NT2/D1 (cell line): ENCODE data around the gene SNX17.

ENCODE experiments used
- DNase-seq: peaks from one replicate; pipeline ENCODE4 v3.0.0-alpha.2; 2011; ENCODE audit warnings: low read depth, low spot score
- H3K27me3 ChIP-seq: 2 replicates; pipeline ENCODE4 v1.6.0; 2011; ENCODE audit warnings: mild to moderate bottlenecking; ENCODE audit not compliant: insufficient read length, insufficient read depth
- H3K36me3 ChIP-seq: 2 replicates; pipeline ENCODE4 v1.6.1; 2011; ENCODE audit warnings: mild to moderate bottlenecking, low read length, mixed read lengths; ENCODE audit not compliant: insufficient read depth, insufficient read length
- H3K4me1 ChIP-seq: 2 replicates; pipeline ENCODE4 v1.5.1; 2011; ENCODE audit not compliant: insufficient read depth, insufficient read length
- H3K4me3 ChIP-seq: 2 replicates; pipeline ENCODE4 v1.5.1; 2011; ENCODE audit warnings: low read depth; ENCODE audit not compliant: insufficient read length
- H3K9ac ChIP-seq: 2 replicates; pipeline ENCODE4 v1.6.0; 2011; ENCODE audit warnings: low read depth; ENCODE audit not compliant: insufficient read length
- H3K9me3 ChIP-seq: 2 replicates; pipeline ENCODE4 v1.5.1; 2011; ENCODE audit warnings: mild to moderate bottlenecking, low read length; ENCODE audit not compliant: insufficient read depth
- SUZ12 ChIP-seq: IDR thresholded peaks from 2 replicates; pipeline ENCODE4 v1.6.1; 2011; ENCODE audit not compliant: insufficient read length, insufficient read depth; ENCODE audit errors: extremely low read depth
- YY1 ChIP-seq: IDR thresholded peaks from 2 replicates; pipeline ENCODE4 v1.6.1; 2011; ENCODE audit not compliant: insufficient read length, insufficient read depth
- ZNF274 ChIP-seq: IDR thresholded peaks from 2 replicates; pipeline ENCODE4 v1.6.1; 2011; ENCODE audit warnings: mild to moderate bottlenecking, low read depth, low read length

Gene SNX17

GRCh38 chr2:27377618-27378095 is 7.2 kb downstream of the SNX17 start:
- Histone ChIP-seq H3K9me3 (no peaks in the 10 kb centered on the region), H3K27me3 (no peaks in the 10 kb centered on the region), H3K4me1 (peaks cover 3% of the 10 kb centered on the region), H3K4me3 (no peak overlapping the region), H3K36me3 (peaks cover 76% of the 10 kb centered on the region), H3K9ac (no peak overlapping the region)
- no peak for TF ChIP-seq SUZ12
- no peak for TF ChIP-seq ZNF274
- TF ChIP-seq YY1: no peak
- DNase-seq: no peak

GRCh38 chr2:27378096-27378808 is 7.8 kb downstream of the SNX17 start:
- no peak for DNase-seq
- no peaks in the 10 kb centered on the region for H3K27me3 ChIP-seq
- peaks cover 73% of the 10 kb centered on the region for H3K36me3 ChIP-seq
- peak overlapping the region; percentile 50 for H3K9ac ChIP-seq
- H3K4me3 ChIP-seq: no peak overlapping the region
- H3K4me1 ChIP-seq: no peaks in the 10 kb centered on the region
- no peaks in the 10 kb centered on the region for H3K9me3 ChIP-seq
- no peak for TF ChIP-seq SUZ12
- TF ChIP-seq YY1: no peak
- TF ChIP-seq ZNF274: no peak

- H3K4me1 ChIP-seq: no peaks in the 10 kb centered on the region
- H3K9ac ChIP-seq: peak overlapping the region; percentile 95
- no peaks in the 10 kb centered on the region for H3K9me3 ChIP-seq
- peaks cover 76% of the 10 kb centered on the region for H3K36me3 ChIP-seq
- no peak for TF ChIP-seq SUZ12
- no peak for TF ChIP-seq YY1
- TF ChIP-seq ZNF274: no peak
- no peak for DNase-seq
- H3K27me3 ChIP-seq: no peaks in the 10 kb centered on the region
- H3K4me3 ChIP-seq: no peak overlapping the region
These were observed 8.4 kb downstream of the SNX17 start for GRCh38 chr2:27378809-27379290.

- TF ChIP-seq ZNF274: no peak
- Histone ChIP-seq H3K4me1 (no peaks in the 10 kb centered on the region), H3K36me3 (peaks cover 78% of the 10 kb centered on the region), H3K9ac (peak overlapping the region; percentile 95), H3K9me3 (no peaks in the 10 kb centered on the region), H3K27me3 (no peaks in the 10 kb centered on the region), H3K4me3 (peak overlapping the region; percentile 84)
- DNase-seq: no peak
These were observed 9.0 kb downstream of the SNX17 start for GRCh38 chr2:27379383-27379835.

GRCh38 chr2:27379836-27380625 is 9.6 kb downstream of the SNX17 start:
- no peak for TF ChIP-seq ZNF274
- TF ChIP-seq YY1: no peak
- TF ChIP-seq SUZ12: no peak
- H3K27me3 ChIP-seq: no peaks in the 10 kb centered on the region
- peak overlapping the region; percentile 95 for H3K9ac ChIP-seq
- H3K9me3 ChIP-seq: no peaks in the 10 kb centered on the region
- H3K4me3 ChIP-seq: peak overlapping the region; percentile 84
- no peak for DNase-seq
- no peaks in the 10 kb centered on the region for H3K4me1 ChIP-seq
- peaks cover 78% of the 10 kb centered on the region for H3K36me3 ChIP-seq

- no peaks in the 10 kb centered on the region for H3K9me3 ChIP-seq
- H3K27me3 ChIP-seq: no peaks in the 10 kb centered on the region
- DNase-seq: peak; percentile 94
- H3K36me3 ChIP-seq: peaks cover 77% of the 10 kb centered on the region
- peak within 1 kb of the TSS; percentile 84 for H3K4me3 ChIP-seq
- no peaks in the 10 kb centered on the region for H3K4me1 ChIP-seq
- TF ChIP-seq YY1: no peak
- no peak for TF ChIP-seq ZNF274
- TF ChIP-seq SUZ12: no peak
- H3K9ac ChIP-seq: peak within 1 kb of the TSS; percentile 95
These were observed 10.5 kb downstream of the SNX17 start, which contains the start of gene ZNF513 for GRCh38 chr2:27380626-27381545. ZNF513 (minus strand) TSS chr2:27380734; CDS start chr2:27380526, 208 bp downstream.
